Fibroblast of mammary gland (primary cell): ENCODE data around the gene UBE3B.

Source experiments
- DNase-seq: peaks from one replicate; pipeline ENCODE4 v3.0.0-alpha.2; 2010; ENCODE audit warnings: low read depth
- H3K4me3 ChIP-seq: 2 replicates; pipeline ENCODE4 v1.5.1; 2011; ENCODE audit warnings: low read depth, mild to moderate bottlenecking, low read length, moderate library complexity; ENCODE audit not compliant: control insufficient read depth
- TF ChIP-seq, protein P1 (sequence below): conservative IDR thresholded peaks from 2 replicates; pipeline ENCODE4 v1.5.1; 2011; ENCODE audit warnings: low read depth, low read length, inconsistent platforms; ENCODE audit not compliant: control insufficient read depth, insufficient read depth

UBE3B gene

GRCh38 chr12:109459247-109459646 lies 18.2 kb upstream of the UBE3B start:
- TF ChIP-seq, protein P1, sequence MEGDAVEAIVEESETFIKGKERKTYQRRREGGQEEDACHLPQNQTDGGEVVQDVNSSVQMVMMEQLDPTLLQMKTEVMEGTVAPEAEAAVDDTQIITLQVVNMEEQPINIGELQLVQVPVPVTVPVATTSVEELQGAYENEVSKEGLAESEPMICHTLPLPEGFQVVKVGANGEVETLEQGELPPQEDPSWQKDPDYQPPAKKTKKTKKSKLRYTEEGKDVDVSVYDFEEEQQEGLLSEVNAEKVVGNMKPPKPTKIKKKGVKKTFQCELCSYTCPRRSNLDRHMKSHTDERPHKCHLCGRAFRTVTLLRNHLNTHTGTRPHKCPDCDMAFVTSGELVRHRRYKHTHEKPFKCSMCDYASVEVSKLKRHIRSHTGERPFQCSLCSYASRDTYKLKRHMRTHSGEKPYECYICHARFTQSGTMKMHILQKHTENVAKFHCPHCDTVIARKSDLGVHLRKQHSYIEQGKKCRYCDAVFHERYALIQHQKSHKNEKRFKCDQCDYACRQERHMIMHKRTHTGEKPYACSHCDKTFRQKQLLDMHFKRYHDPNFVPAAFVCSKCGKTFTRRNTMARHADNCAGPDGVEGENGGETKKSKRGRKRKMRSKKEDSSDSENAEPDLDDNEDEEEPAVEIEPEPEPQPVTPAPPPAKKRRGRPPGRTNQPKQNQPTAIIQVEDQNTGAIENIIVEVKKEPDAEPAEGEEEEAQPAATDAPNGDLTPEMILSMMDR = no peak
- DNase-seq = peak; percentile 55
- H3K4me3 ChIP-seq = no peak overlapping the region

GRCh38 chr12:109460538-109460937 lies 16.9 kb upstream of the UBE3B start:
- TF ChIP-seq, protein P1 = no peak
- DNase-seq = no peak
- H3K4me3 ChIP-seq = no peak overlapping the region

GRCh38 chr12:109461049-109461845 lies 16.2 kb upstream of the UBE3B start:
- TF ChIP-seq, protein P1 = no peak
- peak; percentile 64 for DNase-seq
- H3K4me3 ChIP-seq = no peak overlapping the region

GRCh38 chr12:109461846-109462756 lies 15.3 kb upstream of the UBE3B start:
- H3K4me3 ChIP-seq = peak overlapping the region; percentile 37
- DNase-seq = peak; percentile 96
- TF ChIP-seq, protein P1 = no peak

DNA sequence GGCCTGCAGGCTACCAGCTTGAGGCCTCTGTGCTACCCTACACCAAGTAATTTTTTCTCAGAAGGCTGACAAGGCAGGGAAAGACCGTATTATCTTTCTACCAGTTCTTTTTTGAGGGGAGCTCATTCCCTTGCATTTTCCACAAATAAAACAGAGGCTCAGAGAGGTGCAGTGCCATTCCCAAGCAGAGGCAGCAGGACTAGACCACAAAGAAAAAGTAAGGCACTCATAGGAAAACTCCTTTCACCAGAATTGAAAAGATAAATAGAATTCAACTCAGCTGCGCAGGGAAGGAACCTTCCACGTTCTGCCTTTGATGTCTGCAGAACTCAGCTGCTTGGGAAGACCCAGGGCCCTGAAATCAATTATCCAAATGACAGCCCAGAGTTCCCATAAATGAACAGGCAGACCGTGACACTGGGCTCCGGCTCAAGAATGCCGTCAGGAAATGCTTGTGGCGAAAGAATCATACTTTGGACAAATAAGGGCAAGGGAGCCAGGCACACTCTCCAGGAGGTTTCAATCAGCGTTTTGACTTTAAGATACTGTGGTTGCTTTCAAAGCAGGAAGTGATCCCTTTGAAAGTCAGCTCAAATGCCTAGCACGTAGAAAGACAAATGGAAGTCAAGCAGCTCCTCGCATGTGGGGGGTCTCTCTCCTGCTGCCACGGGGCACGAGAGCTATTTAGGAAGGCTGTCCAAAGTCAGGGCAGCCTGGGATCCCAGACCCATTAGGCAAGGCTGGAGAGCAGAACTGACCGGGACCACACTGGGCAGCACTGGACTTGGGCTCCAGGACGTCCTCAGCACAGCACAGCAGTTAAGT lies 14.4 kb upstream of the UBE3B start:
- peak; percentile 97 for DNase-seq
- TF ChIP-seq, protein P1 = no peak
- H3K4me3 ChIP-seq = peak overlapping the region; percentile 37

GRCh38 chr12:109463756-109464155 lies 13.7 kb upstream of the UBE3B start:
- TF ChIP-seq, protein P1 = no peak
- DNase-seq = peak; percentile 26
- peak overlapping the region; percentile 37 for H3K4me3 ChIP-seq
